Choroid plexus epithelial cell (primary cell): ENCODE data around the gene SACS.
"Not testable (repeated sequence)": the region's sequence is repeated elsewhere in the genome, so short reads cannot be mapped to it uniquely, and the experiment has no call there.

Experiments
- DNase-seq: peaks from one replicate; pipeline ENCODE4 v3.0.0-alpha.2; 2010; ENCODE audit warnings: low read depth
- H3K4me3 ChIP-seq: 2 replicates; pipeline ENCODE4 v1.5.1; 2011; ENCODE audit warnings: low read depth, mild to moderate bottlenecking, control low read depth, low read length, moderate library complexity
- TF ChIP-seq, protein P1 (sequence below): conservative IDR thresholded peaks from 2 replicates; pipeline ENCODE4 v1.5.1; 2011; ENCODE audit warnings: low read depth, mild to moderate bottlenecking, control low read depth, inconsistent platforms, low read length, moderate library complexity

Gene SACS

DNA sequence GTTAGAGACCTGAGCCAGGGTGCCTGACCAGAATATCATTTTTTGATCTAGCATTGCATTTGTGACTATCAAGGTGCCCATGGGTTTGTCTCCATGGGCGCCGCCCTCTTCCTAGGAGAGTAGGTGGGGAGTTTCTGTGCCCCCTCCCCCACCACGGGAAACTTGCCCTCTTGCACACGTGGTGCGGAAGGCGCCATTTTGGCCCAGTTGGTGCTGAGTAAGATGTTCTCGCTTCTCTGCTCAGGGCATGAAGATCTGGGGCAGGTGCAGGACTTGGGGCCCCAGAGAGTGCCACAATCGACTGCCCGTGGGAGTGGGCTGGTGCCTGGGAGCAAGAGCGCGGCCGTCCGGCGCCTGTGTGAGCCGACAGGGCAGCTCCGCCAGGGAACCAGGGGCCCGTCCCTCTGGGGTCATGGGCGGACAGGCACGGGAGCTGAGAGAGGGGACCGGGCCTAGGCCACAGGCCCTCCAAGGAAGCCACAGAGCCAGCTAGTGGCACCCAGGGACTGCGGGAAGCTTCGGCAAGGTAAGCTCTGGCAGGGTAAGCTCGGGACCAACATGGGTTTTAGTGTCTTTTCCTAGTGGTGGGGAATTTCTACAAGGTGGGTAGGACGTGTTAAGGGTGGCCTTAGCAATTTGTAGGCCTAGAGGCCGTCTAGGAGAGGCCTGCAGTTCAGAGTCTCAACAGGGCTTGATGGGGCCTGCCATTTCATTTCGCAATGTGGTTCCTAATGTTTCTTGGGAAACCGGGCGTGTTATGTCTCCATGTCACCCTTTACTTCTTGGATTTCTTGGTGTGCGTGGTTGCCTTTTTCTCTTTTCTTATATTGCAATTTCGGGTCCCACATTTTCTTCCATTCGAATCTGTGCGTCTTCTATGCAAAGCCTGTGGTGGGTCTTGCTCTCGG, 14.5 kb downstream of the SACS start:
- TF ChIP-seq, protein P1, sequence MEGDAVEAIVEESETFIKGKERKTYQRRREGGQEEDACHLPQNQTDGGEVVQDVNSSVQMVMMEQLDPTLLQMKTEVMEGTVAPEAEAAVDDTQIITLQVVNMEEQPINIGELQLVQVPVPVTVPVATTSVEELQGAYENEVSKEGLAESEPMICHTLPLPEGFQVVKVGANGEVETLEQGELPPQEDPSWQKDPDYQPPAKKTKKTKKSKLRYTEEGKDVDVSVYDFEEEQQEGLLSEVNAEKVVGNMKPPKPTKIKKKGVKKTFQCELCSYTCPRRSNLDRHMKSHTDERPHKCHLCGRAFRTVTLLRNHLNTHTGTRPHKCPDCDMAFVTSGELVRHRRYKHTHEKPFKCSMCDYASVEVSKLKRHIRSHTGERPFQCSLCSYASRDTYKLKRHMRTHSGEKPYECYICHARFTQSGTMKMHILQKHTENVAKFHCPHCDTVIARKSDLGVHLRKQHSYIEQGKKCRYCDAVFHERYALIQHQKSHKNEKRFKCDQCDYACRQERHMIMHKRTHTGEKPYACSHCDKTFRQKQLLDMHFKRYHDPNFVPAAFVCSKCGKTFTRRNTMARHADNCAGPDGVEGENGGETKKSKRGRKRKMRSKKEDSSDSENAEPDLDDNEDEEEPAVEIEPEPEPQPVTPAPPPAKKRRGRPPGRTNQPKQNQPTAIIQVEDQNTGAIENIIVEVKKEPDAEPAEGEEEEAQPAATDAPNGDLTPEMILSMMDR: no peak
- H3K4me3 ChIP-seq: no peak overlapping the region
- no peak for DNase-seq

DNA sequence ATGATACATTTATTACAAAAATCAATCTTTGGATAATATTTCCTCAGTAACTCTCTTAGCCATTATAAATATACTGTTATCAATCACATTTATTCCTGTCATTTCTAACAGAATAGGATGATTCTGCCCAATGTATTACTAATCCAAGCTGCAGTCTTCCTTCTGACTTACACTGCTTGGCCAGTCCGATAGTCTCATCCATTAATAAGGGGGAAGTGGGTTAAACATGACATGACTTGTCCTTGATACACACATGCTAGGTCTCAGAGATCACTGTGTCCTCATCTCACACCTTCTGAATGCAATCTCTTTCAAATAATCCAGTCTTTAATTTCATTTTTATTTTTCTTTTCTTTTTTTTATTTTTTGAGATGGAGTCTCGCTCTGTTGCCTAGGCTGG, 18.8 kb downstream of the SACS start:
- no peak overlapping the region for H3K4me3 ChIP-seq
- no peak for DNase-seq
- TF ChIP-seq, protein P1: no peak

DNA sequence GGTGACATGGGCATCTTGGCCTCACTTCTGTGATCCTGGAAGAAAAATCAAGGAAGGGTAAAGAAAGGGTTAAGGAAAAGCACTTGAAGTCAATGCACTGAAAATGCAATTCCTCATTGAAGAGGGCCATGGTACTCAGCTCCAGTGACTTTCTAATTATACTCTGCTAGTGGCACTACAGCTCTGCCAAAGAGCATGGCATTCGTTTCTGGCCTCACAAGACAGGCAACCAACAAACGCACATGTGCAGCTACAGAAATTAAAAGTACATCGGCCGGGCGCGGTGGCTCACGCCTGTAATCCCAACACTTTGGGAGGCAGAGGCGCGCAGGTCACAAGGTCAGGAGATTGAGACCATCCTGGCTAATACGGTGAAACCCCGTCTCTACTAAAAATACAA, 21.8 kb downstream of the SACS start:
- H3K4me3 ChIP-seq: no peak overlapping the region
- TF ChIP-seq, protein P1: no peak
- DNase-seq: no peak

DNA sequence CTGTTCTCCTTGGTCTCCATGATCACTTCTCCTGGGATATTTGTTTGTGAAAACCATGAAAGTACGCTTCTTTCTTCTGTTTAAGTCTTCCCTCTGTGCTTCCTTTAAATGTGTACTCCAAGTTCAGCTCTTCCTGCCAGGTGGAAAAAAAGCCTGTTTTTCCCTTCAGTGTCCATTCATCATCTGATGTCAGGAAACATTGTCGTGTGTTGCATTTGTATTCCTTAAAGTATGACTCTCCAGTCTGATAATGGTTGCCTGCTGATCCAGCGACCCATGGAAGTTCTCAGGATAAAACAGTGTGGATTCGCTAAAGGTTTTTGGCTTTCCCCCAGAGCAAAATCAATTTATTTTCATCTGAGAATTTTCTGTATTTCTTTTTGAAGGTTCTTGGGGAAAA, 22.3 kb downstream of the SACS start:
- DNase-seq: no peak
- TF ChIP-seq, protein P1: no peak
- H3K4me3 ChIP-seq: no peak overlapping the region

DNA sequence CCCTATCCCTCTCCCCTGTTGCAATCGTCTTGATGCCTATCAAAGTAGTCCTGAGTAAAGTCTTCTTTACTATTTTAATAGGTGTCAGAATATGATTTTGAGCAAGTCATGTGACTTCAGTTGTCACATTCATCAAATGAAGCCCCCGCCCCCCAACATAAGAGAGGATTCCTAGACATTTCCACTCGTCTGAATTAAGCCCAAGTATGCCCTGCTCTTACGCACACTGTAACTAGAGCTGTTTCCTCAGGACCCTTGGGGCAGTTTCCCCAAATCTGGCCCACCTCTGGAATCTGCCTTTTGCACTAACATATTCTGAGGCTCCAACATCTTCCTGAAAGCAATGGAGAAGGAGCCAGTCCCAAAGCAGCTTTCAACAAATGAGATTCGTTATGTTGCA, 25.5 kb downstream of the SACS start:
- no peak overlapping the region for H3K4me3 ChIP-seq
- TF ChIP-seq, protein P1: no peak
- no peak for DNase-seq

DNA sequence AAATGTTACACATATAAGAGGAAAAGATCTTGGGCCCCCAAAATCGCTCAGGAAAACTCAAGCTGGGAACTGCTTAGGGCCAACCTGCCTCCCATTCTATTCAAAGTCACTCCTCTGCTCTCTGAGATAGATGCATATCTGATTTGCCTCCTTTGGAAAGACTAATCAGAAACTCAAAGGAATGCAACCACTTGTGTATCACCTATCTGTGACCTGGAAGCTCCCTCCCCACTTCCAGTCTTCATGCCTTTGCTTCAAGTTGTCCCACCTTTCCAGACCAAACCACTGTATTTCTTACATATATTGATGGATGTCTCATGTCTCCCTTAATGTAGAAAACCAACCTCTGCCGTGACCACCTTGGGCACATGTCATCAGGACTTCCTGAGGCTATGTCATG, 32.3 kb downstream of the SACS start:
- DNase-seq: not testable (repeated sequence)

DNA sequence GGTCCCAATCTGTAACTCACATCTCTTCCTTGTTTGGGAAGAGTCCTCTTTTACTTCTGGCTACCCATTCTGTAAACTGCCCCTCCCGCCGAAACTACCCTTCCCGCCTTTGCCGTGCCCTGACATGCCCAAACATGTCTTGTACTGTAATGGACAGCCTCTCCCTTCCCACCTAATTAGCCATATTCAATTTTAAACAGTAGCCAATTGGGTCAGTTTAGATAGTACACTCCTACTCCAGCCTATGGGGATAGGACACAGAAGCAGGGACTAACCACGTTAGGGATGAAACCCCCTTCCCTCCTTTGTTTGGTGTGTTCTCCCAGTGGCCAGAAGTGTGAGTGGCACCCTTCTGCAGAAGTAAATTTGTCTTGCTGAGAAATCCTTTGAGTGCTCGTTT, 34.2 kb downstream of the SACS start:
- TF ChIP-seq, protein P1: no peak
- DNase-seq: no peak
- no peak overlapping the region for H3K4me3 ChIP-seq

More for the DNA sequence above, 32.3 kb downstream of the SACS start:
- H3K4me3 ChIP-seq: not testable (repeated sequence)
